Fibroblast of the aortic adventitia (primary cell): ENCODE measurements around the gene EGFLAM. TPM values are rescaled to one million over a fixed set of nuclear protein-coding genes. Genes with fewer than 3 reads are reported as not detected.

Experiments used
- DNase-seq: peaks from one replicate; pipeline ENCODE4 v3.0.0-alpha.2; 2010; ENCODE audit warnings: low read depth
- H3K4me3 ChIP-seq: 2 replicates; pipeline ENCODE4 v1.5.1; 2011; ENCODE audit warnings: low read depth, mild to moderate bottlenecking, control low read depth, low read length, moderate library complexity
- total RNA-seq: library from RNA; depleted of rRNA; stranded (reverse); fragments of >200 nt; gene quantifications from 2 replicates; pipeline ENCODE4 v1.2.3, GENCODE V29; 2012; ENCODE audit warnings: low replicate concordance
- TF ChIP-seq, protein P1 (sequence below): IDR thresholded peaks from 2 replicates; pipeline ENCODE4 v1.5.1; 2011; ENCODE audit warnings: mild to moderate bottlenecking, low read length, control low read depth, inconsistent platforms; ENCODE audit not compliant: insufficient read depth

Gene EGFLAM
- total RNA-seq, 1 donor: 16.2 TPM

DNA sequence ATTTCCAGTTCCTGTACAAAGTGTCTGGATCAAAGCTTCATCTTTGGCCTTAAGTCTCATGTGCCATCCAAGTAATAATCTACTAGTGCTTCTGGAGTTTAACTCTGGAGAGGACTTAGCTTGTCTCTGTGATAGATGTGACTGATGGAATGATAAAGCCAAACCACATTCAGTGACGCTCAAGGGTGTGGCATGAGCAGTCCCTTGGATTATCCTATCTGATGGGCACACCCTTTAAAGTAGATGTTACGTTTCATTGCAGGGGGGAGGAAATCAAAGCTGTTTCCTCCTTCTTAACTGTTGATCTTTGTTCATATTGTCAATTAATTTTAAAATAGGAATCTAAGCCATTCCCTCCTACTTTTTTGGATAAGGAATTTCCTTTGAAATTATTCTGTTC is 8.5 kb upstream of the EGFLAM start:
- H3K4me3 ChIP-seq: no peak overlapping the region
- no peak for DNase-seq
- TF ChIP-seq, protein P1, sequence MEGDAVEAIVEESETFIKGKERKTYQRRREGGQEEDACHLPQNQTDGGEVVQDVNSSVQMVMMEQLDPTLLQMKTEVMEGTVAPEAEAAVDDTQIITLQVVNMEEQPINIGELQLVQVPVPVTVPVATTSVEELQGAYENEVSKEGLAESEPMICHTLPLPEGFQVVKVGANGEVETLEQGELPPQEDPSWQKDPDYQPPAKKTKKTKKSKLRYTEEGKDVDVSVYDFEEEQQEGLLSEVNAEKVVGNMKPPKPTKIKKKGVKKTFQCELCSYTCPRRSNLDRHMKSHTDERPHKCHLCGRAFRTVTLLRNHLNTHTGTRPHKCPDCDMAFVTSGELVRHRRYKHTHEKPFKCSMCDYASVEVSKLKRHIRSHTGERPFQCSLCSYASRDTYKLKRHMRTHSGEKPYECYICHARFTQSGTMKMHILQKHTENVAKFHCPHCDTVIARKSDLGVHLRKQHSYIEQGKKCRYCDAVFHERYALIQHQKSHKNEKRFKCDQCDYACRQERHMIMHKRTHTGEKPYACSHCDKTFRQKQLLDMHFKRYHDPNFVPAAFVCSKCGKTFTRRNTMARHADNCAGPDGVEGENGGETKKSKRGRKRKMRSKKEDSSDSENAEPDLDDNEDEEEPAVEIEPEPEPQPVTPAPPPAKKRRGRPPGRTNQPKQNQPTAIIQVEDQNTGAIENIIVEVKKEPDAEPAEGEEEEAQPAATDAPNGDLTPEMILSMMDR: no peak

DNA sequence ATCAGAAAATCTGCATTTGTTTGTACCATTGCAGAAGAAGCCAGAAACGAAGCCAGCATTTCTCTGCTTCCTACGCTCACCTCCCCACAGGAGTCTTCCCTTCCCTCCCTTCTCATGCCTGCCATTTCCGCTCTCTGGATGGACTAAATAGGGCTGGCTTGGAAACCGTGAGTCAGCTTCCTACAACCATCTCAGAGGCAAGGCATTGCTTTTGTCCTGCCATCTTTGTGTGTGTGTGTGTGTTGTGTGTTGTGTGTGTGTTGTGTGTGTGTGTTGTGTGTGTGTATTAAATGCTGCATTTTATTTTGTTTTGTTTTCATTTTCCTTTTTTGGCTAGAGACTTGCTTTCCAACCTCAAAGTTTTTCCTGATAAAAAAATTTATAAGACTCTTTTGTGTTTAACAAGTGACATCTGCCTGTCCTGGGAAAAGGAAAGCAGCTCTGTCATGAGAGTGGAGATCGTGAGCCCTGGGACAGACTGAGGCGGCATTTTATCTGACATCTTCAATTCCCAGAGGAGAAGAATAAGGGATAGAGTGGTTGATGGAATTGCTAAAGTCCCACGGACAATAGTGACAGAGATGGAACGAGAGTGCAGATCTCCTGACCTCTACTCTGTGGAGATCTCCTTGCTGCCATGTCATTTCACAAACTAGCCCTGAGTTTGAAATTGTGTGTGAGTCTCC is 7.5 kb upstream of the EGFLAM start:
- H3K4me3 ChIP-seq: no peak overlapping the region
- TF ChIP-seq, protein P1: no peak
- no peak for DNase-seq

DNA sequence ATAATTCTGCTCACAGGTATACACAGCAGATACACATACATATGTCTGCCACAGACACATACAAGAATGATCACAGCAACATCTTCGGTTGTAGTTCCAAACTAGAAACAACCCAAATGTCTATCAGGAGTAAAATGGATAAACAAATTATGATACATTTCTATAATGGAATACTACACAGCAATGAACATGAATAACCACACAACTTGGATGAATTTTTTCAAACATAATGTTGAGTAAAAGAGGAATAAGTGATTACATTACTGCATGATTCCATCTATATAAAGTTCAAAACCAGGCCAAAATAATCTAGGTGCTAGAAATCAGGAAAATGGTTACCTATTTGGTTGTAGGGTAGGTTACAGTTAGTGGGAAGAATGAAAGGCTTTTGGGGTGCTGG is 4.6 kb upstream of the EGFLAM start:
- DNase-seq: no peak
- TF ChIP-seq, protein P1: no peak
- H3K4me3 ChIP-seq: no peak overlapping the region

DNA sequence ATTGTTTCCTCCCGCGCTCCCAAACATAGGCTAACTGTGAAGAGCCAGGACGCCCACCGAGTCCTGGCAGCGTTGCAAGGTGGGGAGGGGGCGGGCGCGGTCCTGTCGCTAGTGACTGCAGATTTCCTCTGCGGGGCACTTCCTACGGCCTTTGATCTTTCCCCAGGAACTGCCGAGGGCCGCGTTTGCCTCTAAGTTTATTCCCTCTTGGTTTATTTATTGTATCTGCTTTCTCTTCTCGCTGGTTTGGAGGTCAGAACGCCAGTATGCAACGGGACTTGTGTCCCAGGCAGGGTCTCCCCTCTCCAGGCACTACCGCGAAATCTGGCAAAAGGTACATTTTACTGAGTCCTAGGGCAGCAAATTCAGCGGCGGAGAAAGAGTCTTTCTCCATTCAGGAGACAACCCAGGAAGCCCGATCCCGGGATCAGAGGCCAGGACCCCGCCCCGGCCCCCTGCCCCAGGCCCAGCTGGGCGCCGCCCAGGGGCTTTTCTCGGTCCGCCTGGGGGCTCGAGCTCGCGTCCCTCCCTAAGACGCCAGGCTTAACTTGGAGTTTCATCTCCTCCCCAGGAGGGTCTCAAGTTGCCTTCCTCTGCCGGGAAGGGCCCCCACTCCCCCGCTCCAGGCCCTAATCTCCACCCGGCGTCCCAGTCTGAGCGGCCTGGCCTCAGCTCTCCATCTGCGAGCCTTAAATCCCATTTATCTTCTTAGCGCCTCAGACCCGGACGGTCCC is 884 bp upstream of the EGFLAM start:
- H3K4me3 ChIP-seq: no peak overlapping the region
- TF ChIP-seq, protein P1: no peak
- no peak for DNase-seq

DNA sequence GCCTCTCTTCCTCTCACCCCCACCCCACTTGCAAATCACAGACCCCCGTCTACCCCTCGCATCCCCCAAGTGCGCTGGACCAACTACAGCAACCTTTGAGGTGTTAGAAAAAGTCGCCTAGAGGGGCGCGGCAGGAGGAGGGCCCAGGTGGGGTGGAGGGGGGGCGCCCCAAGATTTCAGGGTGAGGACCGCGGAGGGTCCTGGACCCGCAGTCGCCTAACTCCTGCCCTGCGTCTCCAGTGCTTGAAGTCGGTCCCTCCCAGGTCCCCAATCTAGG is 379 bp upstream of the EGFLAM start:
- no peak for DNase-seq
- TF ChIP-seq, protein P1: no peak
- H3K4me3 ChIP-seq: no peak overlapping the region

DNA sequence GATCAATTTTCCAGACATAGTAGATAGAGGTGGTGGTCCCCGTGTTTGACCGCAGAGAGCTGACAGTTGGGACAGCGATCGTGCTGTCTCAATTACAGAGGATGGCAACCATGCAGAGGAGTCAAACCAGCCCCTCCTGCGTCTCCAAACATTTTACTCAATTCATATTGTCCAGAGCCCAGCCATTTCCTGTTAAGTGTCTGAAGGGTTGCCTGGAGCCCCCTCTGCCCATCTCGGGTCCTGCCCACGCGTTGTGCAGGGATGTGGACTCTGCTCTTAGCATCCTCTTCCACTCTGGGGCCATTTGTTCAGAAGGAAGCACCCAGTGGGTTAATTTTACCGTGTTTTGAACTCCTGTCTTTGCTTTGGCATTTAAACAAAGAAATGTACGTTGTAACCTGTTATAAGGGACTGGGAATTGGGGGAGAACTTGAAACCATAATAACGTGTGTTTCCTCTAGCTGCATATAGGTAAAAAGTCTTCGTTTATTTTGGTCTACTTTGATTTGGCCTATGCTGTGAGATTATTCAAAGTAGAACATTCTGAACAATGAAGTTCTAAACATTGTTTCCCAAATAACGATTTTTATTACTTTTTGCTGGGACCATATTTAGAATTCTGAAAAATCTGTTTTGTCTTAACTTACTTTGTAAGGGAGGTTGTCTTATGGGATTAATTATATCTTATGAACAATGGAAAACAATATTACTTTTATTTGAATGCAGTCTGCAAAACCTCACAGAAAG is 876 bp downstream of the EGFLAM start:
- TF ChIP-seq, protein P1: no peak
- H3K4me3 ChIP-seq: no peak overlapping the region
- no peak for DNase-seq
